ENCODE results near the gene CASD1. TPM values are rescaled to one million over a fixed set of nuclear protein-coding genes. Genes with fewer than 3 reads are reported as not detected.

The CASD1 gene
- total RNA-seq, 1 donor from 2014 or later, result 25.7 TPM

GRCh38 chr7:94577357-94577756 lies 67.7 kb downstream of the CASD1 start:
- CTCF ChIA-PET, result no interaction called here
- peaks cover 48% of the 10 kb centered on the region for H3K36me3 Mint-ChIP-seq (ENCODE audit: low read depth)
- no peak for TF ChIP-seq CTCF (IDR thresholded peaks at IDR 0.05)
- no peak for ATAC-seq (ENCODE audit: low read depth)
- H3K27ac Mint-ChIP-seq, result no peak overlapping the region
- intact Hi-C loops (cut with micrococcal nuclease), result no loop called here
- peaks cover 2% of the 10 kb centered on the region for H3K4me1 Mint-ChIP-seq
- H3K27me3 Mint-ChIP-seq, result no peaks in the 10 kb centered on the region
- peaks cover 23% of the 10 kb centered on the region for H3K9me3 Mint-ChIP-seq
- POLR2A ChIA-PET, result no interaction called here
- no peak overlapping the region for H3K4me3 Mint-ChIP-seq
- no peak for DNase-seq

GRCh38 chr7:94578614-94579013 lies 69.0 kb downstream of the CASD1 start:
- Mint-ChIP-seq H3K9me3 (peaks cover 23% of the 10 kb centered on the region), H3K27me3 (no peaks in the 10 kb centered on the region), H3K36me3 (ENCODE audit: low read depth) (peaks cover 40% of the 10 kb centered on the region), H3K27ac (no peak overlapping the region), H3K4me3 (no peak overlapping the region), H3K4me1 (peaks cover 2% of the 10 kb centered on the region)
- TF ChIP-seq CTCF (IDR thresholded peaks at IDR 0.05), result no peak
- DNase-seq (no peak), ATAC-seq (ENCODE audit: low read depth) (no peak)
- CTCF ChIA-PET, result no interaction called here
- intact Hi-C loops (cut with micrococcal nuclease), result no loop called here
- POLR2A ChIA-PET, result no interaction called here

GRCh38 chr7:94579470-94579869 lies 69.9 kb downstream of the CASD1 start:
- Mint-ChIP-seq H3K9me3 (peaks cover 20% of the 10 kb centered on the region), H3K27me3 (no peaks in the 10 kb centered on the region), H3K36me3 (ENCODE audit: low read depth) (peaks cover 32% of the 10 kb centered on the region), H3K4me3 (no peak overlapping the region), H3K4me1 (peaks cover 2% of the 10 kb centered on the region), H3K27ac (no peak overlapping the region)
- ChIA-PET CTCF (no interaction called here), POLR2A (no interaction called here)
- DNase-seq (no peak), ATAC-seq (ENCODE audit: low read depth) (no peak)
- intact Hi-C loops (cut with micrococcal nuclease), result no loop called here
- no peak for TF ChIP-seq CTCF (IDR thresholded peaks at IDR 0.05)

- Mint-ChIP-seq H3K4me3 (no peak overlapping the region), H3K27ac (no peak overlapping the region), H3K4me1 (peaks cover 2% of the 10 kb centered on the region), H3K27me3 (no peaks in the 10 kb centered on the region), H3K9me3 (peaks cover 12% of the 10 kb centered on the region), H3K36me3 (ENCODE audit: low read depth) (peaks cover 23% of the 10 kb centered on the region)
- ChIA-PET POLR2A (interaction anchor here (1.0 kb wide), 1 partner anchor 75 kb away, joined by 5 read pairs; no protein-coding TSS in a partner anchor), CTCF (no interaction called here)
- DNase-seq (no peak), ATAC-seq (ENCODE audit: low read depth) (no peak)
- intact Hi-C loops (cut with micrococcal nuclease), result no loop called here
- no peak for TF ChIP-seq CTCF (IDR thresholded peaks at IDR 0.05)
These were observed 71.0 kb downstream of the CASD1 start for GRCh38 chr7:94580601-94581000.

- no peak overlapping the region for H3K4me3 Mint-ChIP-seq
- intact Hi-C loops (cut with micrococcal nuclease), result no loop called here
- POLR2A ChIA-PET, result no interaction called here
- ATAC-seq (ENCODE audit: low read depth) (no peak), DNase-seq (no peak)
- no peaks in the 10 kb centered on the region for H3K4me1 Mint-ChIP-seq
- peaks cover 5% of the 10 kb centered on the region for H3K9me3 Mint-ChIP-seq
- H3K27me3 Mint-ChIP-seq, result no peaks in the 10 kb centered on the region
- H3K27ac Mint-ChIP-seq, result no peak overlapping the region
- H3K36me3 Mint-ChIP-seq (ENCODE audit: low read depth), result peaks cover 2% of the 10 kb centered on the region
- TF ChIP-seq CTCF (IDR thresholded peaks at IDR 0.05), result no peak
- CTCF ChIA-PET, result no interaction called here
These were observed 74.5 kb downstream of the CASD1 start for GRCh38 chr7:94584113-94584512.
